GM19328 (cell line): Measurements from ENCODE around the gene ITGA5.
"Not testable (repeated sequence)": the region's sequence is repeated elsewhere in the genome, so short reads cannot be mapped to it uniquely, and the experiment has no call there.

Experiments
- ATAC-seq: cut with Tn5 transposase; IDR thresholded peaks from one replicate; pipeline ENCODE4 v1.9.1; 2021; ENCODE audit warnings: mild to moderate bottlenecking, moderate library complexity; ENCODE audit not compliant: unreplicated experiment

The ITGA5 gene

GRCh38 chr12:54356228-54356627 lies 62.8 kb downstream of the ITGA5 start:
- no peak for ATAC-seq

- no peak for ATAC-seq
These were observed 63.8 kb downstream of the ITGA5 start for GRCh38 chr12:54355104-54355815.

GRCh38 chr12:54354271-54354670 lies 64.8 kb downstream of the ITGA5 start:
- not testable (repeated sequence) for ATAC-seq

GRCh38 chr12:54352891-54353874 lies 65.9 kb downstream of the ITGA5 start:
- ATAC-seq: no peak

GRCh38 chr12:54352022-54352531 lies 67.0 kb downstream of the ITGA5 start:
- ATAC-seq: no peak

GRCh38 chr12:54351341-54351740 lies 67.7 kb downstream of the ITGA5 start:
- no peak for ATAC-seq

- ATAC-seq: no peak
These were observed 68.3 kb downstream of the ITGA5 start for GRCh38 chr12:54350743-54351142.

- no peak for ATAC-seq
These were observed 69.4 kb downstream of the ITGA5 start for GRCh38 chr12:54349679-54350078.

- ATAC-seq: no peak
These were observed 70.0 kb downstream of the ITGA5 start for GRCh38 chr12:54349036-54349435.
